IPS-18c (cell line): ENCODE results near the gene TRIM23.
"Not testable (repeated sequence)": the region's sequence is repeated elsewhere in the genome, so short reads cannot be mapped to it uniquely, and the experiment has no call there.

Source experiments
- H3K4me3 ChIP-seq: 2 replicates; pipeline ENCODE4 v1.7.0; 2013; ENCODE audit warnings: low read depth, mild to moderate bottlenecking, low read length, moderate library complexity; ENCODE audit not compliant: insufficient read depth
- H3K9me3 ChIP-seq: one replicate; pipeline ENCODE4 v1.6.1; 2013; ENCODE audit warnings: mild to moderate bottlenecking, low read length, moderate library complexity; ENCODE audit not compliant: control insufficient read depth, insufficient read depth

Gene TRIM23

DNA sequence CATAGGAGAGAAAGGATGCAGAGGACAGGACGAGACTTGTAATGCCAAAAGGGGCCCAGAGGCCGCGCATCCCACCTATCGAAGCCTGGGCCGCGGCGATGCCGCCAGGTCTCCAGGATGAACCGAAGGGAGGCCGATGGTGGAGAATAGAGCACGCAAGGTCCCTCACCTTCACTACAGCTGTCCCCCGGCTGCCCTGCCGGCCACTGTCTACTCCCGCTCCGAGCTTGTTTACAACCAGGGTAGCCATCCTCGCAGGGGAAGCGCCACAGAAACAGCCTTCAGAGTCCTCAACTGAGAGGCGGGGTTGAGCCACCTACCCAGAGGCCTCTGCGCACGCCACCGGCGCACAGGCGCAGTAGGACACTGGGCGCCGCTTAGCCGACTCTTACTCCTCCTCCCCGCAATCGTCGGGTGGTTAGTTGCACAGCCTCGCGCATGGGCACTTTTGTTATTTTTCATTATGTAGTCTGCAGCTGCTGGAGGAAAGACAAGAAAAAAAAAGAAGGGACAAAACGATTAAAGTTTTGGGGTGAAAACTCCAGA, at the start of gene TRIM23:
Gene TRIM23, minus strand, starts transcription at position 309 of the 546 bp plus-strand sequence. Its CDS starts 59 bp downstream, at position 250.
- peak within 1 kb of the TSS; percentile 97 for H3K4me3 ChIP-seq
- H3K9me3 ChIP-seq = no peaks in the 10 kb centered on the region

DNA sequence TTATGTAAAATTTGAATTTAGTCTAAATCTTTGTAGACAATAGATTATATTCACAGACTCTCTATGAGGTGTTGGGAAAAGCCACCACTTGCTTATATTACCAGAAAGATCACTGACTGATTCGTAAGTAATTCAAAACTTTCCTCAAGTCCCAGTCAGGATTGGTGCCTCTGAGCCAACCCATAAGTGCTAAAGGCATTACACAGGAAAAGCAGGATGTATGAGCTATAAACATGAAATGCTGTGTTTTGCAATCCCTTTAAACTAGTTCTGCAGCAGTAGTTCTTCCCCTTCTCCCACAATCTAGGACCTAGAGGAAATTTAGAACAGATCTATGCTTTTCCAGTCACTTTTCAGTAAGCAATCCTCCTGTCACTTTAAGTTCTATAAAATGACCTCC, 48.7 kb upstream of the TRIM23 start:
- Histone ChIP-seq H3K9me3 (peaks cover 2% of the 10 kb centered on the region), H3K4me3 (no peak overlapping the region)

DNA sequence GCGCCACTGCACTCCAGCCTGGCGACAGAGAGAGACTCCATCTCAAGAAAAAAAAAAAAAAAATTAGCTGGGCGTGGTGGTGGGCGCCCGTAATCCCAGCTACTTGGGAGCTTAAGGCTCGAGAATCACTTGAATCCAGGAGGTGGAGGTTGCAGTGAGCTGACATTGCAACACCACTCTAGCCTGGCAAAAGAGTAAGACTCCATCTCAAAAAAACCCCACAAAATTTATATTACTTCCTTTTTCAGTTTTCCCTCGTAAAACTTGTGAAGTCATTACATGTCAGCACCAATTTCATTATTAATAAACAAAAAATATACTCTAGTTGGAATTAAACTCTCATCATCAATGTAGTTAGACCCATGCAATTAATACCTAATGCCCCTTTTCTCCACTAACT, 44.6 kb upstream of the TRIM23 start:
- no peak overlapping the region for H3K4me3 ChIP-seq
- peaks cover under 1% of the 10 kb centered on the region for H3K9me3 ChIP-seq

DNA sequence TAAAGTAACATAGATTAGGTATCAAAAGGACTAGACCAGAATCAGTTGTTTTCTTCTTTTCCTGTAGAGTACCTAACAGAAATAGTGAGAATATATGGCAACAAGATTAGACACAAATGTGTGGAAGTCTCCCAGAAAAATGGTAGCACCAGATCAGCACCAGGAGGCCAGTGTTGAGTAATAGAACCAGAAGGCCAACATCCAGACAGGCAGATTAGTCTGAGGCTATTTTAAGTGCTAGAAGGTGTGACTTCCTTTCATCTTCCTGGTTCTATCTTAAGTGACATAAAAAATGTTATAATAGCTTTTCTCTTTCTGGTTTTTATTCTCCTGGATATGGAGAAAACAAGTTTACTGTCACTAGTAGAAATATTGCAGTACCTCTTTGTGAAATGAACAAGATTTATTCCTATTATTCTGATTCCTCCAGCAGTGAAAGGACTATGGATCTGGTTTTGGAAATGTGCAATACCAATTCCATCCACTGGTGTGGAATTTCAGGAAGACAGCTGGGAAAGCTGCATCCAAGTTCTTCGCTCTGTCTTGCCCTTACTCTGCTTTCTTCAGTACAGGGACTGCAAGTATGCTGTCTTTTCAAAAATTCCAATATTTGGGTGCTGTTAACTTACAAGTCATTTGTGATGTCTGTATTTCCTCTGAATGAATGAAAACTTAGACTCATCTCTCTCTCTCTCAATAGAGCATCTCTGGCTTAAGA, 39.8 kb upstream of the TRIM23 start:
- H3K4me3 ChIP-seq = no peak overlapping the region
- no peaks in the 10 kb centered on the region for H3K9me3 ChIP-seq

DNA sequence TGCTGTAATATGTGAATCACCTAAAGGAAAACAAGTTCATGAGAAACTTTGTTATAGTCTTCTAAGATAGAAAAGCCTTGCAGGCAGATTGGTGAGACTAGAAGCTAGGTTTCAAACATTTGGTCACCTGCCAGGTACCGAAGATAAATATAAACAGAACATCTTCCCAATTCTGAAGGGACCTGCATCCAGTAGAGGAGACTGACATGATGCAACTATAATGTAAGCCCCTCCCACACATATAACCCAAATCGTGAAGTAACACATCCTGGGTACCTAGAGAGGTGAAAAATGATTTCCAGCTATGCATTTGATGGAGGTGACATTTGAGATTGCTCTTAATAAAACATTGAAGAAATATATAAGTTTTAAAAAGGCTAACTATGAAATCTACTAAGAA, 30.6 kb upstream of the TRIM23 start:
- Histone ChIP-seq H3K9me3 (no peaks in the 10 kb centered on the region), H3K4me3 (no peak overlapping the region)

DNA sequence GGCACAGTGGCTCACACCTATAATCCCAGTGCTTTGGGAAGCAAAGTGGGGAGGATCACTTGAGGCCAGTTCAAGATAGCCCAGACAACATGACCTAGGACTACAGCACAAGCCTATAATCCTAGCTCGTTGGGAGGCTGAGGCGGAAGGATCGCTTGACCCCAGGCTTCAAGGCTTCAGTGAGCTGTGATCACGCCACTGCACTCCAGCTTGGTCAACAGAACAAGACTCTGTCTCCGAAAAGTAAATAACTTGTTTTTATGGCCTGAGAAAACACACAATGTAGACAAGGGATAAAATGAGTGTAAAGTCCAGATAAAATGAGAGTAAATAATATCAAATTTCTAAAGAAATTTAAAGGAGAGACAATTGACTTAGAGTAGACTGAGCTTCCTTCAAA, 27.0 kb upstream of the TRIM23 start:
- no peaks in the 10 kb centered on the region for H3K9me3 ChIP-seq
- no peak overlapping the region for H3K4me3 ChIP-seq

DNA sequence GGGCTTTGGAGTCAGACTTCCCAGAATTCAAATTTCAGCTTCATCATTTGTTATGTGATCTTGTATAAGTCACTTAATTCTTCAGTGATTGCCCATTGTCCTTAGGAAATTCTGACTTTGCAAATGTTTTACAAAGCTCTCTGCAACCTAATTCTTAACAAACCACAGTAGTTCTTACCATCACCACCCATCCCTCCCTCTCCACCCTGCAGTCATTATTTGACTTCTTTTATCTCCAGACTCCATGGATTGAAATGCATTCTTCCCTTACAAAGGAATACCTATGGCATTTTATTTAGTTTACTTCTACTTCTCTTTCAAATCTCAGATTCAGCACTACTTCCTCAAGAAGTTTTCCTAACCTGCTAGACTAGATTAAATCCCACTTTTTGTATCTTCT, 23.8 kb upstream of the TRIM23 start:
- Histone ChIP-seq H3K4me3 (no peak overlapping the region), H3K9me3 (no peaks in the 10 kb centered on the region)

DNA sequence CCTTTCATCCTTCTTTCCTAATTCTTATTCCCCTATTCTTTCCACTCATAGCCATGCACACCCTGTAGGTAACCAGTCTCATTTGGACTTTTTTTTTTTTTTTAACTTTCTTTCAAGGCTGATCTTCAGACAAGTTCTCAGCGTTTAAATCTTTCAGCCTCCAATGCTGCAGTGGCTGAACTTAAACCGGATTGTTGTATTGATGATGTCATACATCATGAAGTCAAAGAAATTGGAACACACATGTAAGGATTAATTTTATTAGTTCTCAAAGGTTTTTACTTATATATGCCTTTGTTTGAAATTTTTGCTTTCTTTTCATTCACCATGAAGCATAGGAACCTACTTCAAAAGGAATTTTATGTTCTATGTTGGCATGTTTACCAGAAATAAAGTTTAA, 22.8 kb upstream of the TRIM23 start:
- no peak overlapping the region for H3K4me3 ChIP-seq
- no peaks in the 10 kb centered on the region for H3K9me3 ChIP-seq

DNA sequence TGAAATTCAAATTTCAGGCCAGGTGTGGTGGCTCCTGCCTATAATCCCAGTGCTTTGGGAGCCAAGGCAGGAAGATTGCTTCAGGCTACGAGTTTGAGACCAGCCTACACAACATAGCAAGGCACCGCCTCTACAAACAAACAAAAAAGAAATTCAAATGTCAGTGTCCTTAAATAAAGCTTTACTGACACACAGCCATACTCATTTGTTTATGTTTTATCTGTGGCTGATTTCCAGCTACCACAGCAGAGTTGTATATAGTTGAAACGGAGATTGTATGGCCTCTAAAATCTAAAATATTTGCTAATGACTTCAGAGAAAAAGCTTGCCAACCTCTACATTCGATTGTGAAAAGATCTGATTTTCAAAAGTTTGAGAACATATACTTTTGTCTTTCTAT, 16.1 kb upstream of the TRIM23 start:
- Histone ChIP-seq H3K9me3 (no peaks in the 10 kb centered on the region), H3K4me3 (no peak overlapping the region)

DNA sequence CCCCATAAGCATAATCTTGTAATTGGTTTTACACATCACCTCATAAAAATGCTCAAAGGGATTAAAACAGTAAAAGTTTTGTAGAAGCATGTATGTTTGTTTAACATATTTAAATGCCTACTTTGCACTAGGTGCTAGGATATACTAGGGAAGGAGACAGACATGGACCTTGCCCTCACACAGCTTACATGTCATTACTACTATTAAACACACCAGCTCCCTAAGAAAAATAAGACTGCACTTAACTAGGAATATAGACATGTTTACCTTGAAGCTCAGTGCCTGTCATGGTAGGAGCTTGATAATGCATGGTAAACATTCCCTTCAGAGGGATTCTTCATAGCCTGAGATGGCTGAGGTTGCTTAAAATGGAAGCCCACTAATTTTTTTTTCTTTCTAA, 6.8 kb upstream of the TRIM23 start:
- no peak overlapping the region for H3K4me3 ChIP-seq
- H3K9me3 ChIP-seq = no peaks in the 10 kb centered on the region

DNA sequence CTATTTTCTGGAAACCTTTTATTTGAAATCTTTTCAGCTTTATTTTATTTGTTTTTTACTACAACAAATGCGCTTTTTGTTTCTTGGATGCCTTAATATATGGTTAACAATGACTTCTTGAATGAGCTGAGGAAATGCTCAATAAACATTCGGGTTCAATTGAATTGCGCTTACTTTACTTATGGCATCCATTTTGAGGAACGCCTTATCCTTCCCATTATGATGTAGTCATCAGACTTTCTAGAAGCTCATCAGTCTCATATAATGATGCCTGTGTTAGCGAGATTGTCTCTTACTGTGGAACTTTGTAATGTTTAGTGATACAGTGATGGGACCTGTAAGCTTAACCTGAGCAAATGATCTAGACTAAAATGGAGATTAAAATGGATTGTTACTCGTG, 1.6 kb upstream of the TRIM23 start:
- H3K9me3 ChIP-seq = no peaks in the 10 kb centered on the region
- H3K4me3 ChIP-seq = peak overlapping the region; percentile 97

DNA sequence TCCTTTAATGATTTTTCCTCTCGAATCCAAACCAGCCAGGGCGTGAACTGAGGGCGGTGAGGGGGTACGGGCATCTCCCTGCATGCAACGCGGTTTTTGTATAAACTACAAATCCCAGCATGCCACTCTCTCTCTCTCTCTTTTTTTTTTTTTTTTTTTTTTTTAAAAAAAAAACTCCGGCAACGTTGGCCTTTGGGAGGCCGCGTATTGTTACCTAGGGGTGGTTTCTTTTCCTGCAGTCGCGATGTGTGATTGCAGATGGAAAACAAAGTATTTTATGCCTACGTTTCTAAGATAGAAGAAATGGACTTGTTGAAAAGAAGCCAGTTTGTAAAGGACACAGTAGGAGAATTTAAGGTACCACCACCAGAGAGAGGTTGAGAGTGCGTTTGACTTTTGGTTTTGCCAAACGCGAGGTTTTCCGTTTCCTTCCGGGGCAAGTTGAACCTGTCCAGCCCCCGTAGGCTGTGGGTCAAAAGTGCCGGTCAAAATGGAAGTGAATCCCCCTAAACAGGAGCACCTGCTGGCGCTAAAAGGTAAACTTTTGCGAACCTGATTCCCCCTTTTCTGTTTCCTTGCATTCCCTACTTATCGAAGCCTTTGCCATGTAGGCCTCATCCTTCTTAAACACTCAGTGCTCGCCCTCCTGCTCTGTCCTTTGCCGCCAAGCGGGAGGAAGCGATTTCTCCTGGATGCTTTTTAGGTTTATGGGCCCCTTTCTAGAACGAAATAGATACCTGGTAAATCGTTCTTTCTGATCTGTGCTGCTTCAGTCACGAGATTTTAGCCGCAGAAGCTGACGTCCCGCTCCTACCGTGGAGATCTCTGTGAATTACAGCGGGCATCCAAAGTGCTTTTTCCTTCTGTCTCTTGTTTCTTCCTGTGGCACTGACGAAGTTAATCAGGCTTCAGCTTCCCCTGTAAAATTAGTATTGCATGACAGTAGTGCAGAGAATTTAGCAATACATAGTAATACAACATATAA, 730 bp upstream of the TRIM23 start, which contains the start of the genes SHLD3 and TRAPPC13:
Gene SHLD3, plus strand, starts transcription at position 457 of the 985 bp plus-strand sequence. CDS start 4,561 bp downstream, outside the sequence.
Gene TRAPPC13, plus strand, starts transcription at position 457 of the 985 bp plus-strand sequence. Its CDS starts 34 bp downstream, at position 491.
- Histone ChIP-seq H3K4me3 (peak within 1 kb of the TSS; percentile 97), H3K9me3 (no peaks in the 10 kb centered on the region)

DNA sequence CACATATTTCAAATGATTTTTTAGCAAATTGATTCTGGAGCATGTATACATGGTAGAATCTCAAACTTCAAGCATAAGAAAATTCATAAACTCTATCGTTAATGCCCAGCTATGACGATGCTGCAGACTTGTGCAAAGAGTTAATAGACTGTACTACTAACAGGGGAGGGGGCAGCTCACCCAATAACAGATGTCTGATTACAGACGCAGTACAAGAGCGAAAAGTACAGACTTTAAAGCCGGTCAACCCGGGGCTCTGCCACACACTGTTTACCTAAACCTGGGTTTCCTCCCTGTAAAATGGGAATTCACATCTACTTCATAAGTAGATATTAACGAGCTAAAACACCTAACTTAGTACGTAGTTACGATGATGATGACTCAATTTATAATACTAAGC, 651 bp downstream of the TRIM23 start:
- H3K9me3 ChIP-seq = no peaks in the 10 kb centered on the region
- H3K4me3 ChIP-seq = peak overlapping the region; percentile 97

DNA sequence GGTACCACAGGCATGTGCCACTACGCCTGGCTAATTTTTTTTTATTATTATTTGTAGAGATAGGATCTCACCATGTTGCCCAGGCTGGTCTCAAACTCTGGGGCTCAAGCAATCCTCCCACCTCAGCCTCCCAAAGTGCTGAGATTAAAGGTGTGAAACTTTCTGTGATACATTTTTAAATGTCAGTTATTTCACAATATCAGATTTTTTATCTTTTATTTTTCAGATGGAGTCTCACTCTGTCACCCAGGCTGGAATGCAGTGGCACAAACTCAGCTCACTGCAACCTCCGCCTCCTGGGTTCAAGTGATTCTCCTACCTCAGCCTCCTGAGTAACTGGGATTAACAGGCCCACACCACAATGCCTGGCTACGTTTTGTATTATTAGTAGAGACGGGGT, 2.2 kb downstream of the TRIM23 start:
- H3K9me3 ChIP-seq, H3K4me3 ChIP-seq: not testable (repeated sequence)

DNA sequence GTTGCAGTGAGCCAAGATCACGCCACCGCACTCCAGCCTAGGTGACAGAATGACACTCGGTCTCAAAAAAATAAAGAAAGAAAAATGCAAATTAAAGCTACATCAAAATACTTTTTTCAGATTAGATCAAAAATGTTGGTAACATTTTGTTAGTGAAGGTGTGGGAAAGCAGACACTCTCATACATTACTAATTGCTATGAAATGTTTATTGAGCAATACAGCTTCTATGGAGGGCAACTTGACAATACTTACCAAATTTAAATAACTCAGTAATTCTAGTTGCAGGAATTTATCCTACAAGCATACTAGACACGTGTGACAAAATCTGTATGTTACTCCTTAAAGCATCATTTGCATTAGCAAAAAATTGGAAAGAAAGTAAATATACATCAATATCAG, 4.1 kb downstream of the TRIM23 start:
- no peaks in the 10 kb centered on the region for H3K9me3 ChIP-seq
- H3K4me3 ChIP-seq = no peak overlapping the region

DNA sequence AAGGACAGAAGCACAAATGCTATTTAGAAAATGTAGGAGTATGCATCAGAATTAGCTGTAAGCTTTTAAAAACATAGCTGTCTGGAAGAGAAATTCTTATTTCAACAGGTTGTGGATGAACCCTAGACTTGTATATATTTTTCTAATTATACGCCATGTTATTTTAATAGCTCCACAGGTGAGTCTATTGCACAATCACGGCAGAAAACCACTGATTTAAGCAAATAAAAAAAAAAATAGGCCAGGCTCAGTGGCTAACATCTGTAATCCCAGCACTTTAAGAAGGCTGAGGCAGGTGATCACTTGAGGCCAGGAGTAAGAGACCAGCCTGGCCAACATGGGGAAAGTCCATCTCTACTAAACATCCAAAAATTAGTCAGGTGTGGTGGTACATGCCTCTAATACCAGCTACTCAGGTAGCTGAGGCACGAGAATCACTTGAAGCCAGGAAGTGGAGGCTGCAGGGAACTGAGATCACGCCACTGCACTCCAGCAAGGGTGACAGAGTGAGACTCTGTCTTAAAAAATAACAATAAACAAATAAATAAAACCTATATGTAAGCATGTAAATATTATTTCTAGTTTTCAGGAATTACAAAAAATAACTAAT, 11.7 kb downstream of the TRIM23 start:
- H3K4me3 ChIP-seq = no peak overlapping the region
- no peaks in the 10 kb centered on the region for H3K9me3 ChIP-seq

DNA sequence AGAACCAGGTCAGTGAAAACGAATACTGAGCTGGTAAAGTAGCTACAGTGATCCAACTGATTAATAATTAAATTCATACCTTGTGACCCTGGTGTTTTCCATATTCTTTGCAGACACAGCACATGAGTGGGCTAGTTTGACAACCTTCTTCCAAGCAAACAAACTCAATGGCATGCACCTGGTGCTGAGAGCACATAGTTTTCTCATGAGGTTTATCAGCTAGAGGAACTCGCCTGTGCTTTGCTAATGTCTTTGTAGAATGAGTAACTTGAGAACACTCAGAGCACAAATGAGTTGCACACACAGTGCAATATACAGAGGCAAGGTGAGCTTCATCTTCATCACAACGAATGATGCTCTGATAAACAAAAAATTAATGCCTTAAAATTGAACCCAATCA, 12.6 kb downstream of the TRIM23 start:
- Histone ChIP-seq H3K4me3 (no peak overlapping the region), H3K9me3 (no peaks in the 10 kb centered on the region)
